Omental fat pad (tissue), 4 donors: ENCODE data around the gene PLAA. TPM values are rescaled to one million over a fixed set of nuclear protein-coding genes. Genes with fewer than 3 reads are reported as not detected.

ENCODE experiments used
- ATAC-seq: fragments of 150-250 bp; one replicate; pipeline ENCODE4 v1.9.1; 2016; ENCODE audit warnings: mild to moderate bottlenecking, moderate library complexity; ENCODE audit not compliant: low FRiP score
- DNase-seq: peaks from one replicate; pipeline ENCODE4 v3.0.0-alpha.2; 2019; ENCODE audit warnings: low spot score
- total RNA-seq, 4 donors: library from RNA; depleted of rRNA; stranded (reverse); fragments of >200 nt; gene quantifications; one replicate each; pipeline ENCODE4 v1.1.0, GENCODE V29; 2016
- TF ChIP-seq, protein P1 (sequence below), 3 donors: fragments of 450-650 bp; IDR thresholded peaks; one replicate each; pipeline ENCODE4 v1.5.1; 2016 to 2017; ENCODE audit warnings: antibody characterized with exemption in 3 of 3, mild to moderate bottlenecking in 3 of 3, moderate library complexity in 2 of 3

PLAA gene
- total RNA-seq: 10 to 100 TPM; 20.4 to 35.1 (median 22.2) TPM

DNA sequence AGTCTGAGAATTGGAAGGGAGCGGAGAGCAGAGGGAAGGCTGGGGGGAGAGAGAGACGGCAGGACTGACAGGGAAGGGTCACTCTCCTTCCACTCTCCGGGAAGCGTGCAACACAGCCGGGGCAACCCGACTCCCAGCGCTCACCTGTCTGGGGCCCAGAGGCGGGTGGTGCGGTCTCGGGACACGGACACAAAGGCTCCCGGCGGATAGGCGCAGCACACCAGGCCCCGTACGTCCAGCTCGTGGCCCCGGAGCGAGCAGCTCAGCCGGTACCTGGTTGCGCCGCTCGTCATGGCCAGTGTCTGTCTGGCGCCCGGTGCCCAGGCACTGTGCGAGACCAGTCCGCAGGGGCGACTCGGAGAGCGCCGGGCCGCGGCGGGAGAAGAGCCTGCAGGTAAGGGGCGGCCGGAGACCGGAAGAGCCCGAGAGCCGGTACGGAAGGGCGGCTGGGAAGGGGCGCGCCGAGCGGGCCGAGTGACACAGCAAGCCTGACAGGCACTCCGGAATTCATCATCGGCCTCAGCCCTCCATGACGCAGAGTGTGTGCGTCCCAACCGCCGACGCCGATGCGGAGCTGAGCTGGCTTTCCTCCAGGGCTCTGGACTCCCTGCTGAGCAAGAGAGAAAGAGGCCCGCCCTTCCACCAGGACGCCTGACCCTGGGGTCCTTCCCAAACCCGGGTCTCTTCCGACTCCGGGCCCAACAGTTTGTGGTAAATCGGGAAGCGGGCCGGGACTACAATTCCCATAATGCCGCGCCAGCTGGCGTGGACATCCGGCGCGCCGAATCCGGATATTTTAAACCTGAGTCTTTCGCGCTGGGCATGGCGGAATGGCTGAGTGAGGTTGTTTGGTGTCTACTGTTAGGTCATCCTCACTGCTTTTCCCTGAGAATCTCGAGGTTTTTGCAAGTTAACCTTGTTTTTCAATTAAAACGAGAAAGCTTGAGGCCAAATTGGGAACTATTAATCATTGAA lies at the start of gene PLAA:
TSS of gene PLAA (minus strand) at position 490 of the 975 bp plus-strand sequence. CDS start at position 293, 197 bp downstream.
- ATAC-seq (peak; percentile 100), DNase-seq (peak; percentile 79)
- TF ChIP-seq, protein P1, sequence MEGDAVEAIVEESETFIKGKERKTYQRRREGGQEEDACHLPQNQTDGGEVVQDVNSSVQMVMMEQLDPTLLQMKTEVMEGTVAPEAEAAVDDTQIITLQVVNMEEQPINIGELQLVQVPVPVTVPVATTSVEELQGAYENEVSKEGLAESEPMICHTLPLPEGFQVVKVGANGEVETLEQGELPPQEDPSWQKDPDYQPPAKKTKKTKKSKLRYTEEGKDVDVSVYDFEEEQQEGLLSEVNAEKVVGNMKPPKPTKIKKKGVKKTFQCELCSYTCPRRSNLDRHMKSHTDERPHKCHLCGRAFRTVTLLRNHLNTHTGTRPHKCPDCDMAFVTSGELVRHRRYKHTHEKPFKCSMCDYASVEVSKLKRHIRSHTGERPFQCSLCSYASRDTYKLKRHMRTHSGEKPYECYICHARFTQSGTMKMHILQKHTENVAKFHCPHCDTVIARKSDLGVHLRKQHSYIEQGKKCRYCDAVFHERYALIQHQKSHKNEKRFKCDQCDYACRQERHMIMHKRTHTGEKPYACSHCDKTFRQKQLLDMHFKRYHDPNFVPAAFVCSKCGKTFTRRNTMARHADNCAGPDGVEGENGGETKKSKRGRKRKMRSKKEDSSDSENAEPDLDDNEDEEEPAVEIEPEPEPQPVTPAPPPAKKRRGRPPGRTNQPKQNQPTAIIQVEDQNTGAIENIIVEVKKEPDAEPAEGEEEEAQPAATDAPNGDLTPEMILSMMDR (IDR thresholded peaks at IDR 0.05): no peak

DNA sequence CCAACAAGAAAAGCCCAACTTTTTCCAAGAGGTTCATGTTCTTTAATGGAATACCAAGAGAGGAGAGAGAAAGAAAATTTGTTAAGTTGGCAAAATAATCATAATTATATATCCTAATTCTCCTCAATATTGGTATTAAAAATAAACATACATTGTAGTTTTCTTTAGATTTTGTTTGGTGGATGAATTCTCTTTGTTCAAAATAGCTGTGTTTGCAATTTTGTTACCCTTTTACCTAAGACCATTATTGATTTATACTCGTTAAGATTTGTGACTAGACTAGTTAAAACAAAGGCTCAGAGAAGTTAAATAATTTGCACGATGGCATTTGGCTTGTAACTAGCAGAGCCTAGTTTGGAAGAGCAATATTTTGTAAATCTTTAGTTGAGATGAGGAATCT lies 48.8 kb upstream of the PLAA start:
- ATAC-seq (no peak), DNase-seq (no peak)
- TF ChIP-seq, protein P1 (IDR thresholded peaks at IDR 0.05): no peak

DNA sequence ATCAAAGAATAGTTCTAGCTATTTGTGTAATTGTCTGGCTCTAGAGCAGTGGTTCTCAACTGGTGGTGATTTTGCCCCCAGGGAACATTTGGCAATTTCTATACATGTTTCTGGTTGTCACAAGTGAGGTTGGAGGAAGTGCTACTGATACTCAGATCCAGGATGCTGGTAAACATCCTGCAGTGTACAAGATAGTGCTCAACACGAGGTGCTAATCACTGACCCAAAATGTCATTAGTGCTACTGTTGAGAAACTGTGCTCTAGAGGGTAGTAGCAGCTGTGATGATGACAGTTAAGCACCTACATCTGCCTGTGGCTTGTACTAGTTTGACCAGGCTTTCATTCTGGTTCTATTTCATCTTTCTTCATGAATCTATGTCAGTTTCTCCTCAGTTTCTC lies 36.3 kb upstream of the PLAA start:
- ATAC-seq (no peak), DNase-seq (no peak)
- TF ChIP-seq, protein P1 (IDR thresholded peaks at IDR 0.05): no peak

DNA sequence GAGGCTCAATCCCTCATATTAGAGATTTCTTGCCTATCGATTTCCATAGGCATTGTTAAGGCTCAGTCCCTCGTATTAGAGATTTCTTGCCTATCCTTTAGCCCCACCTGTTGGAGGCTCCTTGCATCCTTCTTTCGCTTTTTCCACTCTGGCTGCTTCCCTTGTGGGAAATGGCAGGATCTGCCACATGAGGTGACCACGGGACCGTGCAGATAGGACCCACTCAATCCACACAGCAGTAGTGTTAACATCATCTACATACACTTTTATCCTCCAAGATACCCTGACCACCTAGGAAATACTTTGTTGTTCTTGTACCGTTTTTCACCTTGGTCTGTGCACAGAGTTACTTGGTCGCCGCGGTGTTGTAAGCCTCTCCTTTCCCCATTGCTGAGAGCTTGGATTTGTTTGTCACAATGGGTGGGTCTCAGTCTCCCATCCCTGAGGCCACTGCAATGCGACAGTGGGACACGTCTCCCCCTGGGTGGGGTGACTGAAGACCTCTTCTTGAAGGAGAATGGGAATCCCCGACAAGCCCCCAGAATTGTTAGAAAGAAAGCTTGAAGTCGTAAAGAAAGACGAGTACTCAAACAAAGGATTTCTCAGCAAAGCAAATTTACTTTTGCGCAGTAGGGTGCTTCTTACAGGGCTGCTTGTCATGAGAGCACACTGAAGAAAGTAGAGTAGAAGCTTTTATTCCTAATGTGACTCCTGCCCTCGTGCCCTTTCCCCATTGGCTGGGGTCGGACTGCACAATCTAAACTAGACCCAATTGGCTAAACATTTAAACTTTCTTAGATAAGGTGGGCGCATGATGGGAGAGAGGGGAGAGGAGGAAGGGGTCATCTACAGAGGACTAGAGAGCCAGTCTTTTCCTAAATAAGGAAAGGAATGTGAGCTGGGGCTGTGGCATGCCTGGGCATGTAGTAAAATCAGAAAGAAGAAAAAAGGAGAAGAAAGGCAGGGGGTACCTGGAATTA lies 29.0 kb upstream of the PLAA start:
- TF ChIP-seq, protein P1 (IDR thresholded peaks at IDR 0.05): no peak
- DNase-seq (no peak), ATAC-seq (no peak)

DNA sequence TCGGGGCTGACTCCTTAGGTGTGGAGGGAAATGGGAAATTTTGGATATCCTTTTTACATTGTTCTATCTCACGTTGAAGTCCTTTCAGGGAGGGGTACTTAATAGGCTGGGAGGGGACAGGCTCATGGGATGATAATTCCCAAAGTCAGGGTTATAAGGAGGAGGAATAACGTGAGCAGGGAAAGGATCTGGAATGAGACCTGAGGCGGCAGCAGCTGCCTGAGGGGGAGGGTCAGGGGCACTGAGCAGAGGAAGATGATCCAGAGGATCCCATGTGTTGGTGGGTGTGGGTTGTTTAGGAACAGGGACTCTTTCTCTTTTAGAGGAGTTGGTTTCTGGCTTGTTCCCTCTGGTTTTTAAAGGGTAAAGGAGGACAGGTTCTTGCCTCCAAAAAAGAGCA lies 27.9 kb upstream of the PLAA start:
- TF ChIP-seq, protein P1 (IDR thresholded peaks at IDR 0.05): no peak
- DNase-seq (no peak), ATAC-seq (no peak)

DNA sequence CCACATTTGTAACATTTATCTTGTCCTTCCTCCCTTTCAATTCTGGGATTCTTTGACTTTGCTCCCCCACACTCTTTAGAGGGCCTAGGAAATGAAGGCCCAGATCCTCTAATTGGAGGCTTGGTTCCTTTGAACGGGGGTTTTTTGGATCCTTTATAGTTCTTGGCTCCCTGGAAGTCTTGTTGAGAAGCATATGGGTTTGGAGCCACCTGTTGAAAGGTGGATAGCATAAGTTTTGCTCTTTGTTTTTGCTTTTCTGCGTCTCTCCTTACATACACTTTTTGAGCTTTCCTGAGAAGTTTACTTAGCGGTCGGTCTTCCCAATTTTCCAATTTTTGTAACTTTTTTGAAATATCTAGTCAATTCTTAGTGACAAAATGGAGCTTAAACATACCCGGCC lies 26.9 kb upstream of the PLAA start:
- TF ChIP-seq, protein P1 (IDR thresholded peaks at IDR 0.05): no peak
- DNase-seq (no peak), ATAC-seq (no peak)
